GM12872 (cell line): ENCODE results near the gene ATXN1.

Source experiments
- CTCF ChIP-seq: IDR thresholded peaks from 3 replicates; pipeline ENCODE4 v1.5.1; 2011; ENCODE audit warnings: low read depth, mild to moderate bottlenecking, low read length, moderate library complexity; ENCODE audit not compliant: insufficient read depth

Gene ATXN1

GRCh38 chr6:16434885-16435284 is 326.4 kb downstream of the ATXN1 start:
- no peak for TF ChIP-seq CTCF

DNA sequence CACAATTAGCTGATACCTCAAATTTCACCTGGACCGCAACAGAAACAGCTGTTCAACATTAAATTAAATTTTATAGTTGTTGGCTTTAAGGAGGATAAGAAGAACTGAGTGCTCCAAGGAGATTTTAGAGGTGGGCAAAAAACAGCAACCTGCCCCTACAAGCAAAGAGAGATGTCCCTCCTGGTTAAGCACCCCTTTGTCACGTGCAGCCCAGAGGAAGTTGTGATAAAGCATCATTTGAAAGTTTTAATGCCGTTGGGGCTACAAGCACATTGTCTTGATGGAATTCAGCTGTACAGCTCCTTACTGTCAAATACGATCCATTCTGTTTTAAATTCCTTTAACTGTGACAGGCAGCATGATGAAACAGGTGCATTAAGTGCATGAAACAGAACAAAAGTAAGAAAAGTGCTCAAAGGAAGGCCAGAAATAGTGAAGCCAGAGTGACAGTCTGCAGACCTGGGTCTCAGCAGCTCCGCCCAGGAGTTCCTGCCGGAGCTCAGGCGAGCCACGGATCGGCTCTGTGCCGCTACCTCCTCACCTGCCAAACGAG is 327.8 kb downstream of the ATXN1 start:
- TF ChIP-seq CTCF: no peak

DNA sequence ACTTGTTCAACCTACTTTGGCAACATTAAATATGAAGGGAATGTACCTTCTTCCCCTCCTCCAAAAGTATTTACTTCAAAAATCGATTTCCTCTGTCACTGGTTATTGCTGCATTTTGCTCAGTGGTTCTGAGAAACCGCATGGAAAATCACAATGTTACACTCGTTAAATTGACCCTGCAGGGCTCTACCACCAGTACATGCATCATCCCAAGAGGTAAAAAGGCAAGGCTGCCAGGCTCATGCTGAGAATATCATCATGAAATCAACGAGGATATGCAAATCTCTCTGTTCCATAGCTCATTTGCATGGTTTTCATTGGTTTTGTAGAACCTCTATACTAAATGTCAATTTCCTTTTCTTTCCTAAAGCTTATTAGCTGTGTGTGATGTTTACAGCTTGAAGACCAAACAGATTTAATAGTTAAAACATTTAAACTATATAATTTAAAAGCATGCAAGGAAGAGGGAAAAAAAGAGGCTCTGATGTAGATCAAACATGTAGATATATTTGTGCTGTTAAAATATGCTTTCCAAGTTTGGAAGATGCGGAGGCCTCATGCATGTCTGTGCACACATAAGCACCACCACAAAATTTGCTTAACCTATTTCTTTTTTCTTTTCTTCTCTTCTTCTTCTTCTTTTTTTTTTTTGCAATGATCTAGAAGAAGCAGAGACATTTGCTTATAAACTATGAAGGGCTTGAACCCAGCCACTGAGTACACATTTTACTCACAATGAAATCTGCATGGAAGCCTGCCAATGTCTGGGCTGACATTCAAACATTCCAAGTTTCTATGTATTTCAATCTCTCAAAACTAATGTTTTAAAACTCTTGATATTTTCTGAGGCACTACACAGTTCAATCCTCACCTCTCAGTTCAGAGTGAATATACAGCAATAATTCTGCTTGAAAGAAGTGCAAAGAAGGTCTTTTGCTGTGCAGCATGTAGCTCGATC is 328.9 kb downstream of the ATXN1 start:
- TF ChIP-seq CTCF: no peak

GRCh38 chr6:16431106-16431505 is 330.2 kb downstream of the ATXN1 start:
- TF ChIP-seq CTCF: no peak

DNA sequence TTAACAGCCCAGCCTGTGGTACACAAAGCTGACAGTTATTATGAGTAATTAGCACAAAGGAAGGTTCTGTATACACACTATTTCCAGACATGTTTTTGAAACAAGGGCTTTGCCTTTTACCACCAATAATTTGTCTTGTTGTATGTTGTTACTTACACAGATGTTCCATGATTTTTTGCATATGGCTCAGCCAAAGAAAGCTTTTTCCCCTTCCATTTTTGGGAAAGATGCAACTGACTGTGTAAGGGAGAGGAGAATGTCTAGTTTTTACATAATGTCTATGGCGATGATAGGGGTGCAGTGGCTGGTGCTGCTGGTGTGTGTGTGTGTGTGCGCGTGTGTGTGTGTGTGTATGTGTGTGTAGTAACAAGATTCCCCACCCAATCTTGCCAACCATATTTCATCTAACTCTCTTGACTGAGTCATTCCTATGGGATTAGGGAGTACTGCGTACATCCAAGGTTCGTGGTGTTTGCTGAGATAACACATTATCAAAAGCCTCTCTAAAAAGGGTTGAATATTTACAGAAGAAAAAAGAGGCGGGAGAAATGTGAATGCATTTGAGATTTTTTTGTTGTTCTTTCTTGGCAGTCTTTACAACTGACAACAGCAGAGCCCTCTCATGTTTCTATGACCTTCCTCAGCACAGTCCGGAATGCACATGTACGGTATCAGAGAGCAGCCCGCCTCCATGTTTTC is 330.7 kb downstream of the ATXN1 start:
- no peak for TF ChIP-seq CTCF

DNA sequence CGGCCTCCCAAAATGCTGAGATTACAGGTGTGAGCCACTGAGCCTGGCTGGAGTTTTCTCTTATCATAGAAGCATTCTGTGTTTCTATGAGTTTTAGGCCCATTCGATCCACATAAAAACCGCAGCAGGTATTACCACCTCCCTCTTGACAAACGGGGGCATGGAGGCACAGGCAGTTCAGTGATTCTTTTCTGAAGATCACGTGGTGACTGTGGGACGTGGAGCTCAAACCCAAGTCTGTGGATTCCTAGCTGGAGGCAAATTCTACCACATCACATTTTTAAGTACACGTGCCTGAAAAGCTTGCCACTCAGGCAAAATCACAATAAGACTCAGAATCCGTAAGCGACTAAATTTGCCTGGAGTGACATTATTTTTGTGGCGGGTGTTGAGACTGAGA is 331.6 kb downstream of the ATXN1 start:
- TF ChIP-seq CTCF: no peak

- no peak for TF ChIP-seq CTCF
Observed at GRCh38 chr6:16427124-16427523, 334.1 kb downstream of the ATXN1 start.
